HG02623 (cell line): ENCODE measurements around the gene RUNX2.

Experiments used
- ATAC-seq: cut with Tn5 transposase; IDR thresholded peaks from one replicate; pipeline ENCODE4 v1.9.1; 2021; ENCODE audit warnings: moderate library complexity; ENCODE audit not compliant: unreplicated experiment

The RUNX2 gene

DNA sequence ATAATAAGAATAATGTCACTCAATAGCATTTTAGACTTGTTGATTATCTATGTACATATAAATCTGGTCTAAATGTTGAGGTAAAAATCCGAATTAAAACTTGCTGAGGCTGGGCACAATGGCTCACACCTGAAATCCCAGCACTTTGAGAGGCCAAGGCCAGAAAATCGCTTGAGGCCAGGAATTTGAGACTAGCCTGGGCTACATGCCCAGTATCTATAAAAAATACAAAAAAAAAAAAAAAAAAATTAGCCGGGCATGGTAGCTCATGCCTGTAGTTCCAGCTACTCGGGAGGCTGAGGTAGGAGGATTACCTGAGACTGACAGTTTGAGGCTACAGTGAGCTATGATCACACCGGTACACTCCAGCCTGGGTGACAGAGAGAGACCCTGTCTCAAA is 83.8 kb downstream of the RUNX2 start:
- no peak for ATAC-seq

DNA sequence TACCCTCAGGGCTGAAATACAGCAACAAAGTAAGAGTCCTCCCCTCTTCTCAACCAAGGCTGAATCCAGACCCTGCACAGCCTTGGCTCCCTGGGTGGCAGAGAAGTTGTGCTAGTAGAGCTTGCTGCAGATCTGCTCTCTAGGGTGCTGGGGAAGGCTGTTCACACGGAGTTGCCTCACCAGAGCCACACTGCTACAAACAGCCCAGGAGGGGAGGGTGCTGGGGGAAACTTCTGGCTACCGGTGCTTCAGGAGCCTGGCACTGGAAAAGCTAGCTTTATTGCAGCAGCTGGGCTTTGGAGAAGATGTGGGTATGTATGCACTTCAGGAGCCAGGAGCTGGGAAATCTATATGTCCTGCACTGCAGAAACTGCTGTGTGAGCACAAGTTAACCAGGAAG is 87.2 kb downstream of the RUNX2 start:
- ATAC-seq = no peak

DNA sequence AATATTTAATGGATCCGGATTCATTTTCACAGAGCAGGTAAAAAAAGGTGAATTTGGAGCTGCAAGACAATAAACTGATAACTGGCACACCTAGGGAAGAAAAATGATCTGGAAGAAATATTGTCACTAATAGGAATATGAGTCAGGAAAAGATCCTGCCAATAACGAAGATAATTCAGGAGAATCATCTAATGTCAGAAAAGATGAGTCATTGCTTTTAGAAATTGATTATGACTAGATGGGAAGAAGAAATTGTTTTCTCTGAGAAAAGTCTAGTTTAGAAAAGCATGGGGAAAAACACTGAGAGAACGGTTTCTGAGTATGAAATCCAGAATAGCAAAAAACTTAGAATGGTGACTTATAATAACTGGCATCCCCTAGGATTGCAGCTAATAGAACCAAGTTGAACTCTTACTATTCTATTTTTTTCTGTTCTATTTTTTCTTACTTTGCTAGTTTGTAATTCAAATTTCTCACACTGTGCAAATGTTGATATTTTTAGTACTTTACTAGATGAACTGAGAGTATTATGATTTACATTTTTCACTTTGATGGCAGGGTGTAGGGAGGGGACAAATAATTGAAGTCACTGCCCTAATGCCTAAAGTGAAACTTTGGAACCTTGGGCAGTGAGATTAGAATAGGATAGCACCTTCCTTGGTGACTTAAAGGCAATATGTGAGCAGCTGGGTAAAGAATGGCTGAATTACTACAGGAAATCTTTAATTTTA is 87.8 kb downstream of the RUNX2 start:
- peak; percentile 79 for ATAC-seq

DNA sequence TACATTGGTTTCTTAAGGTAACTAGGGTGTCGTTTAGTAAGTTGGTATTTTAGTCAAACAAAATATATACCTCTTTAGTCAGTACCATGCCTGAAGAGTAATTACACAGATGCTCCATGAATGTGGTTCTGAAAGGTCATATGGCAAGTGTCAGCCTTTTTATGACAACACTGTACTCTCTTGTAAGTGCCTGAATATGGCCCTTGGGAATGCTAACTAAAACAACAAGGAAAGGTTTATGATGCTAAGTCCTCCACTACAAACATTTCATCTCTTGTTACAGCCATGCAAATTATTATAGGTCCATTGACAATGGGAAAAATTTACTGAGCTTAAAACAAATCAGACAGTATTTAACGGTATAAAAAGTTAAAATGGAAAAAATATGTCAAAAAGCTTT is 88.6 kb downstream of the RUNX2 start:
- ATAC-seq = no peak

DNA sequence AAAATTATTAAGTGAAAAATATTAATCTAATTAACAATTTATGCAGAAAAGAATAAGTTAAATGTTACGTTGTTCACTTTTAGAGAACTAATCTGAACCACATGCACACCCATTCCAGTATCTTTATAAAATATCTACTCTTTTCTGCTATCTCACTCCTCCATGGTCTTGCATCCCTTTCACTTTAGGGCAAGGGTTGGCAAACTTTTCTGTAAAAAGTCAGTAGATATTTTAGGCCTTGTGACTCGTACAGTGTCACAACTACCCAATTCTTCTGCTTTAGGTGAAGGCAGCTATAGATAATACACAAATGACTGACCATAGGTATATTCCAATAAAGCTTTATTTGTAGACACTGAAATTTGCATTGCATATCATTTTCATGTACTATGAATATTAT is 89.3 kb downstream of the RUNX2 start:
- no peak for ATAC-seq

DNA sequence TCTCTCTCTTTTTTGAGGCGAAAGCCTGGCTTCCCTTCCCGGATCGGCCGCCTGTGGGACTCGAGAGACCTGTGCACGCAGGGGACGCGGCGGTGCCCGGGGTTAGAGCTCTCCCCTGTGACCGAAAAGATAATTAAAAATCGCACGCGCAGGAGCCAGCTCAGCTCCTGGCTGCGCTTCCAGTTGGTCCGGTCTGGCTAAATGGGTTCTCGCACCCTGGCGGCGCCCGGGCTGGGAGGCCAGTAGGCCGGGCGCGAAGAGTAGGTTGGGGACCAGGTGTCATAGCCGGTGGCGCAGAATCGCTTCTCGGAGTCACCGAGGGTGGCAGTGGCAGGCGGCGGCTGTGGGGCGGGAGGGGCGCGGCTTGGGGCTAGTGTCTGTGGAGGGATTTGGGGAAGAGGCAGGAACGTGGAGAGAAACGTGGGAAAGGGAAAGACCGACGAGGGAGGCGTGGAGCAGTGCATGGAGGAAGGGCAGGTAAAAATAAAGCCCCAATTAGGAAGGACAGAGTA is 91.5 kb downstream of the RUNX2 start:
- ATAC-seq = no peak

DNA sequence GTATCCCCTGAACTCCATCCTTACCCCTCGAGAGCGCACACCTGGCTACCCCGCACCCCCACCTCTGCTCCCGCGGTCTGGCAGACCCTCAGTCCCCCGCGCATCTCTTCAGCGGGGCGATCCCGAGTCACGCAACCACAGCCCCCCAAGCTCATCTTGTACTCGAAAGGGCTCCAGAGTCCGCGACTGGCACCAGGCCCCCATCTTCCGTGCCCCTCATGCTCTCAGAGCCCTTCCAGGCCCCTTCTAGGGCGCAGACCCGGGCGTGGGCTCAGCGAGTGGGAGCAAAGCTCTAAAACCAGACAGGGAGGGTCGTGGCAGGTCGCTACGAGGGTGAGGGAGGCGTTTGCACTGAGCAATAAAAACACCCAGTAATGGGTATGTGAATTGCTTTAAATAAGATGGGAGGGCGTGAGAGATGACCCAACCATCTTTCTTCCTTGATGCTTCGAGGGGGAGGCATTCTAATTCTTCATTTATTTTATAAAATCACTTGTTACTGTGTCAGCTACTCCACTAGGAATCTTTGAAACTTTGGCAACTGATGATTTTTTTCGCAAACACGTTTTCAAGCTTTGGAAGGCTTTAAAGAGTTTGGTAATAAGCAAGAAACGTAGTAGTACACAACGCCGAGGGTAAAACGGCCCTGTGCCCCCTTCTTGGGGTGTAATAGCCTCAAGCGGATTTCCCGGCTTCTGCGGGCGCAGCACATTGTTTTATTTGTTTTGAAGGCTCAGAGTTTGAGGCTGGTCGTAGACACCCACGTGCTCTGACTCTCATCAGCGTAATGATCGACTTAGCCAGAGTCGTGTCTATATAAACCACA is 92.2 kb downstream of the RUNX2 start:
- no peak for ATAC-seq

DNA sequence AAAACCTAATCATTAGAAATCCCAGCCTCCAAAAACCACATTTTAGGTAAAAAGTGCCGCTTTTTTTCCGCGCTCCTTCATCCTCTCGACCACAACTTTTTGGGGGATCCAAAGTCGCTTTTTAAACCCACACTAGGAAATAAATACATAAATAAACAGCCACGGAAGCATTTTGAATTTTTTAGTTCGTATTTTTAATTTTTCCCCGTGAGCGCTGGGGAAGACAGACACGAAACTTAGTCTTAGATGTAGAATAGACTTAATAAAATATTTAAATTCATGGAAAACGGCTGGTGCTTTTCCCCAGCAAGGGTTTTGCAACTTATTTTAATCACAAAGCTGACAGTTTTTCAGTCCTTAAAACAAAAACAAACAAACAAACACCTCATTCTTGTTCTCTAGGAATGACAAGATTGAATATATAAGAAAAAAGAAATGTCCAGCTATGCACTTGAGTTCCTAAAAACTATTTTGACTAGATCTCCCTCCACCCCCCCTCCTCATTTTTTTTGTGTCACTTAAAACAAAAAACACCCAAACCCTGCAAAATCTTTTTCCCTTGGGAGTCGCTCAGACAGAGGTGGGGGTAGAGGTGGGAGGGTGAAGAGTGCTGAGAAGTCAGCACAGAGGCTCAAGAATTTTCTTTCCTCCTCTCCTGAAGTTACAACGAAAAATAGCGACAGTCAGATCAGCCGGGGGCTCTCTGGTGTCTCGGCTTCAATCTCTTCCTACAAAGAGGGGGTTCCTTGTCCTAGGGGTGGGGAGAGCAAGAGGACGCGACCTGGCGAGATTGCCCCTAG is 93.0 kb downstream of the RUNX2 start:
- ATAC-seq = no peak

DNA sequence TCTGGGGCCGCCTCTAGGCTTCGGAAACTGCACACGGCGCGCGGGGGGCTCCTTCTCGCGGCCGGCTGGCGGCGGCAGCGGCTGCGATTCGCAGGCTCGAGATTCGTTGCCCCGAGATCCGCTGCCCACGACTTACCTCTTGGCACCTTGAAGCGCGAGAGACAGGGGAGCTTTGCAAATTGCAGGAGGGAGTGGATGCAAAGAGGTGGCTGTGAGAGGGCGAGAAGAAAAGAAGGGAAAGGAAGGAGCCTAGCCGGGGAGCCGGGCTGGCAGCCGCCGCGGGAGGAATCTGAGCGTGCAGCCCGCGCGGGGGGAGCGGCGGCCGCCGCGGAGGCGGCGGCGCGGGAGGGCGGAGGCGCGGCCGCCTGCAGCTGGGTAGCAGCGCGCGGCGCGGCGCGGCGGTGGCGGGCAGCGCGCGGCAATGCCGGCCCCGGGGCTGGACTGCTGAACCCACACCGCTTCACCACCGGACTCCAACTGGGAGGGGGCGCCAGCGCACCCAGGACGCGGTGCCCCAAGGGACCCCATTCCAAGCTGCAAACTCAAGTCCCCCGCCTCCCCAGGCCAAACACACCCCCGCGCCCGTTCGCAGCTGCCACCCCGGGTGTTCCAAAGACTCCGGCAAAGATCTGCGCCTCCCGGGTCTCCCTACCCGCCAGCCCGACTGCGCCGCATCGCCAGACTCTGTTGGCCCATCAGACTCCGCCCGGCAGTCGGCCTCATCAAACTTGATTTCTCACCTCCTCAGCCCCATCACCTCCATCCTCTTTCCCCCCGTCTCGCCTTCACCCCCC is 93.8 kb downstream of the RUNX2 start:
- ATAC-seq = no peak

DNA sequence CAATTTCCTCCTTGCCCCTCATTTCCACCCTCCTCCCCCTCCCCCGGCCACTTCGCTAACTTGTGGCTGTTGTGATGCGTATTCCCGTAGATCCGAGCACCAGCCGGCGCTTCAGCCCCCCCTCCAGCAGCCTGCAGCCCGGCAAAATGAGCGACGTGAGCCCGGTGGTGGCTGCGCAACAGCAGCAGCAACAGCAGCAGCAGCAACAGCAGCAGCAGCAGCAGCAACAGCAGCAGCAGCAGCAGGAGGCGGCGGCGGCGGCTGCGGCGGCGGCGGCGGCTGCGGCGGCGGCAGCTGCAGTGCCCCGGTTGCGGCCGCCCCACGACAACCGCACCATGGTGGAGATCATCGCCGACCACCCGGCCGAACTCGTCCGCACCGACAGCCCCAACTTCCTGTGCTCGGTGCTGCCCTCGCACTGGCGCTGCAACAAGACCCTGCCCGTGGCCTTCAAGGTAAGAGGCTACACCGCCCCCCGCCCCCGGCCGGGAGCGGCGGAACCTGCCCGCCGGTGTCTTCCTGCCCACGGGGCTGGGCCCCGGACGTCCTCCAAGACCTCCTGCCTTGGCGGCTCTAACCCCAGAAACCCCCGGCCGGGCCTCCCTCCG is 94.5 kb downstream of the RUNX2 start:
- ATAC-seq = no peak

DNA sequence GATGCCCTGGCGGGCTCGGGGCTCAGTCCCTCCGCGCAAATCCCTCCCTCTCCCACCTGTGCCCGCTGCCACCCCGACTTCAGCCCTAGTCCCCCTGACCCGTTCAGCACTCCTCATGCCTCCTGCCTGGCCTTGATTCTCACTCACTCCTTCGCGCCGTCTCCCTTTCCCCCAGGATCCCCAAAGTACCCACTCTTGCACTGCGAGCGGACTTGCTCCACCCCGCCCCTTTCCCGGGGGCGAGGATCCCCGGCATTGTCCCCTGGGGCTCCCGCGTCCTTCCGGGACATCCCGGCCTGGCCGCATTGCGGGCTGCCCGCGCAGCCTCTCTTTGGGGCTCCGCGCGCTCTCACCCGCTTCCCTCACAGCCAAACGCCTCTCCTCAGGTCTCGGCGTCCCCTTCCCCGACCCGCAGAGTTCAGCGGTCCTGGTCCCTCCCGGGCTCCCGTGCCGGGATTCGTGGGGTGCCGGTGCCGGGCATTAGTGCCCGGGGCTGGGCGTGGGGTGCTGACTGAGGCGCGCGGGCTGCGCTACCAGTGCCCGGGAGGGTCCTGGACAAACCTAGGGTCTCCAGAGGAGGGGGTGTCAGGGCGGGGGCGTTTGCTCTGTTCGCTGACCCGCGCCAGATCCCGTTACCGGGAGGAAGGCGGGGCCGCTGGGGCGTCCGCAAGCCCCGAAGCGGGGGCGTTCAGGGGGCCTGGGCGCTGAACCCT is 95.1 kb downstream of the RUNX2 start:
- ATAC-seq = no peak

DNA sequence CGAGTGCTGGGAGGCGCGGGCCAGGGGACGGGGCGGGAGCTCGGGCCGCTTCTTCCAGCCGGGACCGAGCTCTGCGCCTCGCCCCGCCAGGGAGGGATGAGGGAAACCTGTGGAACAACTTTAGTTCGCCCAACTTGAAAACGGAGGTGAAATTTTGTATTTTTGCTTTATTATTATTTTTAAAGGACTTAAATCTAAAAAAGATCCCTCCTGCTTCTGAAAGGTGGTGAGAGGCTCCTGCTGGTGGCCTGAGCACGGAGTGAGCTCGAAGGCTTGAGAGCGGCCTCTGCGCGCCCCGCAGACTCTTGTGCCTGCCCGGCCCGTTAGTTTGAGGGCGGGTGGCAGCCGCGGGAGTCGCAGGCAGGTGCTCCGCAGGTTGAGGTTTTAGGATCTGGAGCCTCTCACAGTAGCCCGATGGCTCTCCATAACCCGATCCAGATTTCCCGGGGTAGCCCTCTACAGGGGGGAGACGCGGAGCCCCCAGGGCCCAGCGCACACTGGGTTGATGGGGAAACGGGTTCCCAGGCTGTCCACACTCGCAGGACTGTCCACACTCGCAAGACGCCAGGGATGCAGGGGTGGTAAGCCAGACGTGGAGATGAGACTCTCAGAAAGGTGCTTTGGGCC is 95.8 kb downstream of the RUNX2 start:
- ATAC-seq = no peak

DNA sequence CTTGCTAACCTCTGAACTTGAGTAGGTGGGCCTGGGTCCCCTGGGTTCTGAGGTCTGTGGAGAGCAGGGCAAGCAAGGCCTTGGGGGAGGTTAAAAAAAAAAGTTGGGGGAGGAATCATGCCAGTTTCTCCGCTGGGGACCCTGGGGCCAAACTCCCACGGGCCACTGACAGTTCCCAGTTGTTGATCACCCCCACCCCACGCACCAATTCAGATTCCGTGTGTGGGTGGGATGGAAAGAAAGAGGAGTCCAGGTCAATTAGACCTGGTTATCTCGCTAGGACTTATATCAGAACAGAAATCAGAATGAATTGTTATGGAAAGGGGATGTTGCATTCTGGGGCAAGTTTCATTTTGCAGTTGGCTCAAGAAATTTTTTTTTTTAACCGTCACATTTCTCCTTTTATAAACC is 96.3 kb downstream of the RUNX2 start:
- ATAC-seq = no peak

DNA sequence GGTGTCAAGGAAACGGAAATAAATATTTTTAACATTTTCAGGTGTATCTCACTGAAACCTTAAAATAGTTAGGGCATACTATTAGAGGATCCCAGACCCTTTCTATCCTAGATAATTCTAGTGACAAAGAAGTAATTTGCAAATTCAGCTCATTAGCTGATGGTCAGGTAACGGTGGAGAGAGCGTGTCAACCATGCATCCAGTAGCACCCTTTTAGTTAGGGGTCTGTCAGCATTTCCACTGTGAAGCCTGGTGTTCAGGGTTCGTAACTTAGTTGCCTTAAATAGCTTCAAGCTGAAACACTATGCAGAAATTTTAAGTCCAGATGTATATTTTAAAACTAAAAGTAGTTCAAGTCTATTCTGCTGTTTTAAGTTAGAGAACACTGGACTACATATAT is 98.1 kb downstream of the RUNX2 start:
- no peak for ATAC-seq

DNA sequence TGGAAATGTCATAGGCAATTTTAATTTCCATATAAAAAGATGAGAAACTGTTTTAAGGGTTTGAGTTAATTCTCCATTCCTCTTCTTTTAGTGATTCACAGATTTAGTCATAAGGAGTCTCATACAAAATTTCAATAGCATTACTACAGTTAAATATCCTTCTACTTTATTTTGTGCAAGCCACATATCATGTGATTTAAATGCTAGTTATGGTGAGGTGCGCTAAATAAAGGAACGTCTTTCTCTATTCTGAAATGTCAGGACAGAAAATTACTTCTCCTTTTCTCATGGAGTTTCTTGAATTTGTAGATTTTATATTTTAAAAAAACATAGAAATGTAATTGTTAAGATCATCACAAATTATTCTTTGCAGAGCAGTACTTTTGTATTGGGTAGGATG is 99.6 kb downstream of the RUNX2 start:
- ATAC-seq = no peak

DNA sequence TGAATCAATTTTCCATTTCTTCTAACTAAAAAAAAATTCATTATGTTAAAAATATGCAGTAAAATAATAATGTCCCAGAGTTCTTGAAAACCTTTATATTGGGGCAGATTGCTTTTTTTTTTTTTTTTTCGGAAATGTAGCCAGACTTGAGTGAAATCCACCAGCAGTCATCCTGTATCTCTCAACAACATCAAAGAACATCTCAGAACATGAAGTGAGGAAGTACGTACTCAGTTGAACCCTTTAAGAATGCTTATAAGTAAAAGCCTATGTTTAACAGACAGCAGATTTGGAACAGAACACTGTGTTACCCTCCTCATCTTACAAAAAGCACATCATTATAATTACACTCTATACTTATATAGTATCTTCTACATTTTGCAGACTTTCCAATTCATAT is 100.6 kb downstream of the RUNX2 start:
- no peak for ATAC-seq

DNA sequence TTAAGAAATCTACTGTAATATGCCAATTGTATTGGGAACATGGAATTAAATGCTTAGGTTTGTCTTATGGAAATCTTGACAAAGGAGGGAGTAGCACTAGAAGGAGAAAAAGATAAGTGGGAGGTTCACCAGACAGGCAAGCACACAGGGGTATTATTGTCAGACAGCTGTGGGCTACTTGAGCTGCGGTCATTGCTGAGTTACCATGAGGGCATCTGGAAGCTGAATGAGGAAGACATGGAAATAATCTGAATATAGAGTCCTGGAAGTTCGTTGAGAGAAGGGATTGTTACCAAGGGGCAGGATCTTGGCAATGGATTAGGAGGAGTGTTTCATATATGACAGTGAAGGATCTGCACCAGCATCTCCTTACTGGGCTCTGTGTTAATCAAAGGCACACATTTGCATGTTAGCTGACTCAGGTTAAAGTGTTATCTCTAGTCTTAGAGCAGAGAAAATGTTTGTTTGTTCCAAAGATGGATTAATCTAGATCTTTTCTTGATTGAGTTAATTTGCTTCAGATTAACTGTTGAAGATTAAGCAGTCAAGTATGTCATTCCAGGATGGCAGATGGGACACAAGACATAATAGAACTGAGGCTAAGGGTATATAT is 102.6 kb downstream of the RUNX2 start:
- no peak for ATAC-seq

DNA sequence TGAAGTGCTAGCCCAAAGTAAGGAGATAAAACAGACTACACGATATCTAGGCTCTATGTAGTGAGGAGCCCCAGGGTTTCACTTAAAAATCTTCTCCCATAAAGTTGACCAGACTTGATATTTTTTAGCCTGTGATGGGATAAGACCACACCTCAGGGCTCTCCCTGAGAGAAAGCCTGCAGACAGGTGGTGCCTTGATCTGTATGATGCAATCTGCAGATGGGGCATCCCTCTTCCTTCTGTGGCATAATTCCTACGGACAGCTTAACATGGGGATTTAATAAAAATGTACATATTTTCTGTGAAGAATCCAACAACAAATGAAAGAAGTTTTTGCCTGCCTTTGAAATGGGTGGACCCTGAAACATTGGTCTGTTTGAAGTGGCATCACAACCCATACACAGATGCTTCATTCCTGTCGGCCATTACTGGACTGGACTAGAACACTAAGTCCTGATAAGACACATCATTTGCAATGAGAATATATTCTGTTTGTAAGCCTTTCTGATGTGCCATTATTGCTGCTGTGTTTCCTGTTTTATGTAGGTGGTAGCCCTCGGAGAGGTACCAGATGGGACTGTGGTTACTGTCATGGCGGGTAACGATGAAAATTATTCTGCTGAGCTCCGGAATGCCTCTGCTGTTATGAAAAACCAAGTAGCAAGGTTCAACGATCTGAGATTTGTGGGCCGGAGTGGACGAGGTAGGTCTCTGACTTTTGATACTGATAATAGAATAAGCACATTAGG is 103.4 kb downstream of the RUNX2 start:
- ATAC-seq = no peak
